Duodenal mucosa (tissue), 2 donors: ENCODE results near the gene CHODL.

Experiments used
- H3K27ac ChIP-seq: one replicate; pipeline ENCODE4 v1.7.0; 2013; ENCODE audit warnings: low read depth, low read length
- H3K27me3 ChIP-seq, 2 donors: one replicate each; pipeline ENCODE4 v1.7.0; 2013; ENCODE audit warnings: low read length in 2 of 2, control low read depth in 1 of 2; ENCODE audit not compliant: insufficient read depth in 2 of 2, control insufficient read depth in 1 of 2
- H3K36me3 ChIP-seq, 2 donors: one replicate each; pipeline ENCODE4 v1.7.0; 2013; ENCODE audit warnings: low read length in 2 of 2, control low read depth in 1 of 2; ENCODE audit not compliant: insufficient read depth in 2 of 2, control insufficient read depth in 1 of 2
- H3K4me1 ChIP-seq, 2 donors: one replicate each; pipeline ENCODE4 v1.7.0; 2013; ENCODE audit warnings: low read length in 2 of 2, control low read depth in 1 of 2; ENCODE audit not compliant: insufficient read depth in 2 of 2, control insufficient read depth in 1 of 2
- H3K4me3 ChIP-seq, 2 donors: one replicate each; pipeline ENCODE4 v1.7.0; 2013; ENCODE audit warnings: low read length in 2 of 2, low read depth in 1 of 2
- H3K9ac ChIP-seq, 2 donors: one replicate each; pipeline ENCODE4 v1.7.0; 2013; ENCODE audit warnings: low read length in 2 of 2, low read depth in 1 of 2
- H3K9me3 ChIP-seq, 2 donors: one replicate each; pipeline ENCODE4 v1.7.0; 2013; ENCODE audit warnings: low read length in 2 of 2, control low read depth in 1 of 2; ENCODE audit not compliant: control insufficient read depth in 1 of 2

Gene CHODL

GRCh38 chr21:18275781-18276180 lies 31.1 kb downstream of the CHODL start:
- Histone ChIP-seq H3K4me3 (no peak overlapping the region), H3K9me3 (no peaks in the 10 kb centered on the region), H3K4me1 (no peaks in the 10 kb centered on the region), H3K27ac (no peak overlapping the region), H3K27me3 (no peaks in the 10 kb centered on the region), H3K9ac (no peak overlapping the region), H3K36me3 (peaks cover 0 to 3% of the 10 kb centered on the region in 2 donors)

GRCh38 chr21:18285379-18285778 lies 40.7 kb downstream of the CHODL start:
- Histone ChIP-seq H3K27ac (no peak overlapping the region), H3K9ac (no peak overlapping the region), H3K9me3 (no peaks in the 10 kb centered on the region), H3K36me3 (no peaks in the 10 kb centered on the region), H3K4me1 (no peaks in the 10 kb centered on the region), H3K4me3 (no peak overlapping the region), H3K27me3 (no peaks in the 10 kb centered on the region)

DNA sequence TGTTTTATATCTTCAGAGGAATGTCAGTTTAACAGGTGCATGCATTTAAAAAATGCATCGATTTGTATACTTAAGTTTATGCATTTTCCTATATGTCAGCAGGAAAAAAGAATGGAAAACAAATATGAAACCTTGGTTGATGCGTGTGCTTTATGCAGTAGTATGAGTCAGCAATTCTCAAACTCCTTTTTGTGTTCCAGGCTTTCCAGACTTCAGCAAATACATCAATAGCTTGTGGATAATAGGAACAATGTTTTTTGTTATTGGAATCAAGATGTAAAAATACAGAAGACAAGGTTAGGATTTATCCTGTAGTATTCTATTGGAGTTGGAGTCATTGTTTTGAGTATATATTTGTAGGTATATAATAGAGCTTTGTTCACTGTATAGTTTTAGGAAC lies 45.2 kb downstream of the CHODL start:
- Histone ChIP-seq H3K4me1 (no peaks in the 10 kb centered on the region), H3K4me3 (no peak overlapping the region), H3K9ac (no peak overlapping the region), H3K27me3 (no peaks in the 10 kb centered on the region), H3K9me3 (no peaks in the 10 kb centered on the region), H3K27ac (no peak overlapping the region), H3K36me3 (peaks cover 0 to 11% of the 10 kb centered on the region in 2 donors)

DNA sequence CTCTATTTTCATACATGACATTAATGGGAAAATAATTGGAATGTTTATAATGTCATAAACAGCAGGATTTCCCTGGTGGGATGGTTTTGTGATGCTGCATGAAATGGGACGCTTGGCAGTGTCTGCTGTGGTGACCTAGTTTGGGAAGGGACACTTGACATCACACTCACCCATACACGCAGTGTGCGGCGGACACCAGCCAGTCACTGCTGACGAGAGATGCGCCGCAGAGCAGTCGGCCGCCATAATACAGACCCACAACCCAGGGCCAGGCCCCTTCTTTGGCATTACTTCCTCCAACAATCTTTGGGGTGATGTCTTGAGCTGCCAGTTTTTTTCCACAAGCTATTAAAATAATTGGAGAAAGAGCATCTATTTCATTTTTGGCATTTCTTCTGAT lies 49.5 kb downstream of the CHODL start:
- H3K9ac ChIP-seq = no peak overlapping the region
- H3K4me3 ChIP-seq = no peak overlapping the region
- H3K9me3 ChIP-seq = no peaks in the 10 kb centered on the region

DNA sequence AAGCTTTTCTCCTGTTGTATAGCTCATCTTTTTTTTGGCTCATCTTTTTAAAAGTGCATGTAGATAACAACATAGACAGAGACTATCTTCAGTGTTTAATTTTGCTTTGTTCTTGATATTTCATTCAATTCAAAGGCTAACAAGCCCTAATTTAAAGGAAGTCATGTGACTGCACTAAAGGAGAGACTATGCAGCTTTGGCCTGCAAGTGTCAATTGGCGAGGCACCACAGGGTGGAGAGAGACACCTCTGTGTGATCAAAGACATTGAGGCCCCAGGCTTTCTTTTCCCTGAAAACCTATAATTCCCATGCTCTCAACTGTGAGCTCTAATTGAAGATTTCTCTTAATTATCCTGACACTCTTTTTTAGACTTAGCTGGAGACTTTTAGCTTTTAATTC lies 53.6 kb downstream of the CHODL start:
- H3K9ac ChIP-seq = no peak overlapping the region
- no peaks in the 10 kb centered on the region for H3K9me3 ChIP-seq
- no peak overlapping the region for H3K27ac ChIP-seq
- no peaks in the 10 kb centered on the region for H3K27me3 ChIP-seq
- no peak overlapping the region for H3K4me3 ChIP-seq
- no peaks in the 10 kb centered on the region for H3K4me1 ChIP-seq
- H3K36me3 ChIP-seq = peaks cover 0 to 5% of the 10 kb centered on the region in 2 donors

More for the DNA sequence above, 49.5 kb downstream of the CHODL start:
- no peak overlapping the region for H3K27ac ChIP-seq
- peaks cover 0 to 11% of the 10 kb centered on the region in 2 donors for H3K36me3 ChIP-seq
- no peaks in the 10 kb centered on the region for H3K4me1 ChIP-seq
- H3K27me3 ChIP-seq = no peaks in the 10 kb centered on the region
